Hematopoietic multipotent progenitor cell treated with erythropoietin and hydrocortisone succinate and interleukin-3 and kit ligand, for 6 days (in vitro differentiated cells): ENCODE results near the gene NFATC4.

Experiments used
- DNase-seq: peaks from one replicate; pipeline ENCODE4 v3.0.0-alpha.2; 2015

NFATC4 gene

GRCh38 chr14:24411443-24412389 is 43.7 kb downstream of the NFATC4 start:
- DNase-seq, result peak; percentile 87

- DNase-seq, result no peak
These were observed 46.1 kb downstream of the NFATC4 start for GRCh38 chr14:24414077-24414476.

- no peak for DNase-seq
These were observed 46.9 kb downstream of the NFATC4 start for GRCh38 chr14:24414732-24415420.

- no peak for DNase-seq
These were observed 47.7 kb downstream of the NFATC4 start for GRCh38 chr14:24415421-24416253.

GRCh38 chr14:24416254-24416931 is 48.4 kb downstream of the NFATC4 start:
- no peak for DNase-seq

- no peak for DNase-seq
These were observed 49.1 kb downstream of the NFATC4 start for GRCh38 chr14:24416932-24417619.

- DNase-seq, result no peak
These were observed 50.0 kb downstream of the NFATC4 start for GRCh38 chr14:24417832-24418491.

- DNase-seq, result no peak
These were observed 50.5 kb downstream of the NFATC4 start for GRCh38 chr14:24418492-24418873.

GRCh38 chr14:24422261-24422660 is 54.3 kb downstream of the NFATC4 start:
- DNase-seq, result peak; percentile 48

- no peak for DNase-seq
These were observed 55.0 kb downstream of the NFATC4 start for GRCh38 chr14:24422694-24423601.

GRCh38 chr14:24425704-24426103 is 57.7 kb downstream of the NFATC4 start:
- DNase-seq, result peak; percentile 98

GRCh38 chr14:24426150-24426911 is 58.3 kb downstream of the NFATC4 start:
- no peak for DNase-seq

- no peak for DNase-seq
These were observed 59.0 kb downstream of the NFATC4 start for GRCh38 chr14:24426912-24427536.

- no peak for DNase-seq
These were observed 59.8 kb downstream of the NFATC4 start for GRCh38 chr14:24427537-24428508.

- no peak for DNase-seq
These were observed 60.8 kb downstream of the NFATC4 start for GRCh38 chr14:24428628-24429394.
